Measurements from ENCODE around the gene SHROOM2. TPM values are rescaled to one million over a fixed set of nuclear protein-coding genes. Genes with fewer than 3 reads are reported as not detected.
"Not testable (repeated sequence)": the region's sequence is repeated elsewhere in the genome, so short reads cannot be mapped to it uniquely, and the experiment has no call there.

The SHROOM2 gene
- polyA plus RNA-seq (ENCODE audit: insufficient read length in 4 of 4), result 10 to 100 TPM; 18.0 to 21.3 (median 19.6) TPM

GRCh38 chrX:9785944-9786797 is at the start of gene SHROOM2:
Gene SHROOM2 (plus strand): TSS chrX:9786429. CDS start chrX:9786546, 117 bp downstream.
- no peak for DNase-seq (ENCODE audit: low read depth in 4 of 4, low spot score in 3 of 4)

GRCh38 chrX:9737363-9737762 is 48.9 kb upstream of the SHROOM2 start:
- no peak for DNase-seq (ENCODE audit: low read depth in 4 of 4, low spot score in 3 of 4)

GRCh38 chrX:9738151-9738550 is 48.1 kb upstream of the SHROOM2 start:
- peak in 1 of 4 donors; percentile 3 for DNase-seq (ENCODE audit: low read depth in 4 of 4, low spot score in 3 of 4)

- no peak for DNase-seq (ENCODE audit: low read depth in 4 of 4, low spot score in 3 of 4)
These were observed 47.1 kb upstream of the SHROOM2 start for GRCh38 chrX:9739130-9739529.

GRCh38 chrX:9745417-9746115 is 40.7 kb upstream of the SHROOM2 start:
- no peak for DNase-seq (ENCODE audit: low read depth in 4 of 4, low spot score in 3 of 4)

- no peak for DNase-seq (ENCODE audit: low read depth in 4 of 4, low spot score in 3 of 4)
These were observed 39.9 kb upstream of the SHROOM2 start for GRCh38 chrX:9746148-9746888.

GRCh38 chrX:9747644-9748043 is 38.6 kb upstream of the SHROOM2 start:
- DNase-seq (ENCODE audit: low read depth in 4 of 4, low spot score in 3 of 4), result no peak

GRCh38 chrX:9749146-9749692 is 37.0 kb upstream of the SHROOM2 start:
- no peak for DNase-seq (ENCODE audit: low read depth in 4 of 4, low spot score in 3 of 4)

GRCh38 chrX:9757366-9757765 is 28.9 kb upstream of the SHROOM2 start:
- DNase-seq (ENCODE audit: low read depth in 4 of 4, low spot score in 3 of 4), result no peak

GRCh38 chrX:9758021-9758638 is 28.1 kb upstream of the SHROOM2 start:
- DNase-seq (ENCODE audit: low read depth in 4 of 4, low spot score in 3 of 4), result no peak

- no peak for DNase-seq (ENCODE audit: low read depth in 4 of 4, low spot score in 3 of 4)
These were observed 26.9 kb upstream of the SHROOM2 start for GRCh38 chrX:9759337-9759736.

- DNase-seq (ENCODE audit: low read depth in 4 of 4, low spot score in 3 of 4), result no peak
These were observed 21.0 kb upstream of the SHROOM2 start for GRCh38 chrX:9765072-9765736.

- DNase-seq (ENCODE audit: low read depth in 4 of 4, low spot score in 3 of 4), result no peak
These were observed 20.5 kb upstream of the SHROOM2 start, which contains the start of gene GPR143 for GRCh38 chrX:9765737-9766097. Gene GPR143 (minus strand): TSS chrX:9765847. CDS start chrX:9765817, 30 bp downstream.

- no peak for DNase-seq (ENCODE audit: low read depth in 4 of 4, low spot score in 3 of 4)
These were observed 18.9 kb upstream of the SHROOM2 start for GRCh38 chrX:9767375-9767774.

GRCh38 chrX:9768321-9768839 is 17.8 kb upstream of the SHROOM2 start:
- DNase-seq (ENCODE audit: low read depth in 4 of 4, low spot score in 3 of 4), result not testable (repeated sequence)

- DNase-seq (ENCODE audit: low read depth in 4 of 4, low spot score in 3 of 4), result no peak
These were observed 15.9 kb upstream of the SHROOM2 start for GRCh38 chrX:9770319-9770718.

GRCh38 chrX:9772943-9773342 is 13.3 kb upstream of the SHROOM2 start:
- DNase-seq (ENCODE audit: low read depth in 4 of 4, low spot score in 3 of 4), result no peak

- no peak for DNase-seq (ENCODE audit: low read depth in 4 of 4, low spot score in 3 of 4)
These were observed 10.3 kb upstream of the SHROOM2 start for GRCh38 chrX:9775930-9776329.

GRCh38 chrX:9781941-9782340 is 4.3 kb upstream of the SHROOM2 start:
- no peak for DNase-seq (ENCODE audit: low read depth in 4 of 4, low spot score in 3 of 4)

- DNase-seq (ENCODE audit: low read depth in 4 of 4, low spot score in 3 of 4), result no peak
These were observed 1.9 kb upstream of the SHROOM2 start for GRCh38 chrX:9784332-9784731.

Data from right renal pelvis (tissue), 4 donors.